Spleen (tissue), 11 donors: ENCODE results near the gene KIF3B. TPM values are rescaled to one million over a fixed set of nuclear protein-coding genes. Genes with fewer than 3 reads are reported as not detected.
A peak's percentile ranks its signal among the peaks of the same experiment; 100 is the strongest.

Source experiments
- DNase-seq: peaks from one replicate; pipeline ENCODE4 v3.0.0-alpha.2; 2020
- H3K27ac ChIP-seq, 8 donors: fragments of 200-600 bp; sonication (generic) in 7 of 8; 1 replicate in 4 of 8; 2 replicates in 4 of 8; pipeline versions ENCODE4 v1.5.0 to v1.8.0; 2016 to 2021; ENCODE audit warnings: inconsistent platforms in 4 of 8, mild to moderate bottlenecking in 4 of 8, moderate library complexity in 1 of 8
- H3K27me3 ChIP-seq, 7 donors: fragments of 200-600 bp; sonication (generic) in 6 of 7; replicated peaks in 1 of 7; 1 replicate in 4 of 7; 2 replicates in 3 of 7; pipeline versions ENCODE4 v1.5.0 to v1.8.0; 2016 to 2021; ENCODE audit warnings: inconsistent platforms in 3 of 7, mild to moderate bottlenecking in 1 of 7
- H3K36me3 ChIP-seq, 6 donors: fragments of 200-600 bp; sonication (generic) in 5 of 6; 1 replicate in 4 of 6; 2 replicates in 2 of 6; pipeline versions ENCODE4 v1.5.0 to v1.8.0; 2016 to 2021; ENCODE audit warnings: inconsistent platforms in 2 of 6
- H3K4me1 ChIP-seq, 6 donors: fragments of 200-600 bp; sonication (generic) in 5 of 6; 1 replicate in 3 of 6; 2 replicates in 3 of 6; pipeline versions ENCODE4 v1.5.0 to v1.8.0; 2016 to 2021; ENCODE audit warnings: inconsistent platforms in 3 of 6
- H3K4me3 ChIP-seq, 8 donors: fragments of 200-600 bp; sonication (generic) in 7 of 8; 1 replicate in 4 of 8; 2 replicates in 4 of 8; pipeline versions ENCODE4 v1.5.0 to v1.8.0; 2016 to 2021; ENCODE audit warnings: inconsistent platforms in 4 of 8, mild to moderate bottlenecking in 4 of 8, moderate library complexity in 2 of 8
- H3K9me3 ChIP-seq, 8 donors: fragments of 200-600 bp; sonication (generic) in 7 of 8; 1 replicate in 4 of 8; 2 replicates in 4 of 8; pipeline versions ENCODE4 v1.5.0 to v1.8.0; 2016 to 2021; ENCODE audit warnings: inconsistent platforms in 4 of 8
- CTCF ChIP-seq, 11 experiments: fragments of 200-600 bp in 7 of 11; fragments of 450-650 bp in 4 of 11; sonication (generic) in 4 of 11; IDR thresholded peaks in 8 of 11; conservative IDR thresholded peaks in 3 of 11; 1 replicate in 7 of 11; 2 replicates in 4 of 11; pipeline versions ENCODE4 v1.4.0 to v1.8.0; 2016 to 2021; ENCODE audit warnings: antibody characterized with exemption in 11 of 11, inconsistent platforms in 4 of 11, mild to moderate bottlenecking in 1 of 11
- POLR2A ChIP-seq, 3 donors: fragments of 450-650 bp; IDR thresholded peaks; one replicate each; pipeline ENCODE4 v1.5.1; 2017; ENCODE audit warnings: antibody characterized with exemption in 3 of 3, mild to moderate bottlenecking in 1 of 3
- POLR2AphosphoS5 ChIP-seq, 3 donors: sonication (generic); formaldehyde crosslinking; IDR thresholded peaks; one replicate each; pipeline ENCODE4 v1.5.1; 2017; ENCODE audit warnings: antibody characterized with exemption in 3 of 3
- WGBS, 5 donors: extraction: QIAGEN DNeasy Blood & Tissue Kit in 3 of 5; methylation state at CpG; one replicate each; pipeline versions ENCODE4 v1.1.5 to v1.1.7; 2013 to 2018; 5-methylcytosine and 5-hydroxymethylcytosine counted together
- intact Hi-C: fragments of 100-400 bp; cut with DNase I; formaldehyde crosslinking; loops from one replicate; pipeline ENCODE4 v1.15.0; 2023; ENCODE audit warnings: low total_unique reads
- polyA plus RNA-seq, 3 donors: library from polyadenylated mRNA; stranded (reverse); fragments of 200-250 nt; gene quantifications; one replicate each; pipeline ENCODE4 v1.2.1, GENCODE V29; 2013
- total RNA-seq, 7 donors: library from RNA; depleted of rRNA in 3 of 7; stranded (reverse); fragments of >200 nt in 3 of 7; fragmentation: NEBNext Ultra II Directional in 4 of 7; extraction: Animal tissue kit (Norgen Biotek cat#: 25700) in 4 of 7; gene quantifications; one replicate each; pipeline versions ENCODE4 v1.1.0 to v1.2.1, GENCODE V29; 2016 to 2021
- donor health status: healthy with polysubstance abuse.
- donor health status: DM: no; HTN: no; CAD: no; lungs with moderate emphysema.
- donor health status: DM: no; HTN: no; CAD: no.
- donor health status: Bipolar disorder and iron deficiency.
- donor health status: healthy.
- donor health status: DM: no; HTN: no; CAD: no.
- donor health status: DM: yes; HTN: yes; CAD: no.

The KIF3B gene
- total and polyA plus RNA-seq, 10 donors: 3.8 to 25.9 (median 20.0) TPM

GRCh38 chr20:32297439-32297838 is 20.0 kb downstream of the KIF3B start:
- Histone ChIP-seq H3K4me3 (no peak overlapping the region), H3K36me3 (peaks cover 0 to 8% (median 0%) of the 10 kb centered on the region in 6 donors), H3K27me3 (no peaks in the 10 kb centered on the region), H3K27ac (no peak overlapping the region), H3K9me3 (no peaks in the 10 kb centered on the region), H3K4me1 (peaks cover 0 to 24% (median 0%) of the 10 kb centered on the region in 6 donors)
- no peak for TF ChIP-seq CTCF (IDR thresholded peaks at IDR 0.05 in 8 of 11, conservative IDR thresholded peaks at IDR 0.05 in 3 of 11)
- TF ChIP-seq POLR2A (IDR thresholded peaks at IDR 0.05): no peak
- TF ChIP-seq POLR2AphosphoS5 (IDR thresholded peaks at IDR 0.05): no peak
- whole genome bisulfite sequencing, 5 donors: 77 to 88% (median 84%) methylated on average over 4 of the region's 4 CpGs
- intact Hi-C loops: no loop called here
- DNase-seq: no peak

GRCh38 chr20:32300647-32301046 is 23.2 kb downstream of the KIF3B start:
- H3K9me3 ChIP-seq: no peaks in the 10 kb centered on the region
- H3K36me3 ChIP-seq: peaks cover 0 to 14% (median 0%) of the 10 kb centered on the region in 6 donors
- intact Hi-C loops: no loop called here
- H3K4me1 ChIP-seq: peaks cover 0 to 24% (median 0%) of the 10 kb centered on the region in 6 donors
- DNase-seq: no peak
- no peaks in the 10 kb centered on the region for H3K27me3 ChIP-seq
- WGBS, 5 donors: 94 to 98% (median 96%) methylated on average over 6 of the region's 6 CpGs
- TF ChIP-seq CTCF (IDR thresholded peaks at IDR 0.05 in 8 of 11, conservative IDR thresholded peaks at IDR 0.05 in 3 of 11) (no peak), POLR2AphosphoS5 (IDR thresholded peaks at IDR 0.05) (no peak), POLR2A (IDR thresholded peaks at IDR 0.05) (no peak)
- no peak overlapping the region for H3K27ac ChIP-seq
- no peak overlapping the region for H3K4me3 ChIP-seq

GRCh38 chr20:32301719-32302506 is 24.5 kb downstream of the KIF3B start:
- Histone ChIP-seq H3K27me3 (no peaks in the 10 kb centered on the region), H3K4me1 (peaks cover 0 to 18% (median 0%) of the 10 kb centered on the region in 6 donors), H3K4me3 (no peak overlapping the region), H3K27ac (no peak overlapping the region), H3K9me3 (no peaks in the 10 kb centered on the region), H3K36me3 (peaks cover 0 to 14% (median 0%) of the 10 kb centered on the region in 6 donors)
- WGBS, 5 donors: 80 to 88% (median 86%) methylated on average over 5 of the region's 5 CpGs
- DNase-seq: no peak
- intact Hi-C loops: no loop called here
- no peak for TF ChIP-seq POLR2A (IDR thresholded peaks at IDR 0.05)
- TF ChIP-seq CTCF (IDR thresholded peaks at IDR 0.05 in 8 of 11, conservative IDR thresholded peaks at IDR 0.05 in 3 of 11): no peak
- no peak for TF ChIP-seq POLR2AphosphoS5 (IDR thresholded peaks at IDR 0.05)

- Histone ChIP-seq H3K36me3 (peaks cover 0 to 14% (median 0%) of the 10 kb centered on the region in 6 donors), H3K4me3 (no peak overlapping the region), H3K27me3 (no peaks in the 10 kb centered on the region), H3K27ac (no peak overlapping the region), H3K4me1 (peaks cover 0 to 12% (median 0%) of the 10 kb centered on the region in 6 donors), H3K9me3 (no peaks in the 10 kb centered on the region)
- 78 to 91% (median 85%) methylated on average over 6 of the region's 6 CpGs for WGBS, 5 donors
- intact Hi-C loops: no loop called here
- TF ChIP-seq POLR2A (IDR thresholded peaks at IDR 0.05) (no peak), POLR2AphosphoS5 (IDR thresholded peaks at IDR 0.05) (no peak), CTCF (IDR thresholded peaks at IDR 0.05 in 8 of 11, conservative IDR thresholded peaks at IDR 0.05 in 3 of 11) (no peak)
- DNase-seq: peak; percentile 14
Observed at GRCh38 chr20:32302507-32302872, 25.0 kb downstream of the KIF3B start.
